GM21619 (cell line): ENCODE measurements around the gene MYH14.

ENCODE experiments used
- ATAC-seq: cut with Tn5 transposase; IDR thresholded peaks from one replicate; pipeline ENCODE4 v1.9.1; 2021; ENCODE audit not compliant: unreplicated experiment

The MYH14 gene

DNA sequence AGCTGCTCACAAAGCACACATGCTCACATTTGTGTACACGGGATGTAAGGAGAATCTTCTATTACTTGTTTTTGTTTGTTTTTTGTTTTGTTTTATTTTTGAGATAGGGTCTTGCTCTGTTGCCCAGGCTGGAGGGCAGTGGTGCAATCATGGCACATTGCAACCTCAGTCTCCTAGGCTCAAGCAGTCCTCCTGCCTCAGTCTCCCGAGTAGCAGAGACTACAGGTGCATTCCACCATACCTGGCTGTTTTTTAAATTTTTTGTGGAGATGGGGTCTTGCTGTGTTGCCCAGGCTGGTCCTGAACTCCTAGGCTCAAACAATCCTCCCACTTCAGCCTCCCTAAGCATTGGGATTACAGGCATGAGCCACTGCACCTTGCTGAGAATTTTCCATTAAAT, 83.9 kb downstream of the MYH14 start:
- no peak for ATAC-seq

DNA sequence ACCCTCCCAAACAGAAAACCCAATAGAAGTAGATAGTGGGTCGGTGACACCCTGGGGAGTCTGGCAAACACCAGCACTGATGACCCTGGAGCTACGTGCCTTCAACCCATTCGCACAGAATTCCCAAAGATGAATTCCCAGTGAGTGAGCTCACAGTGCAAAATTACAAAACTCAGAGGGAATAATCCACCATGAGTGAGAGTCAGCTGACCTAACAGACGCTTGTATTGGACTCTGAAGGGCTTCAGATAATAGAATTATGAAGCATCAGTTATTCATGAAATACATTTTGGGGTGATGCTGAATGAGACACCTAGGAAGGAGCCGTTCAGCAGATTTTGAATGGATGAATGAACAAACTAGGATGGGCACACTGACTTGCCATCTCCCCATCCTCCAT, 85.5 kb downstream of the MYH14 start:
- ATAC-seq = no peak

DNA sequence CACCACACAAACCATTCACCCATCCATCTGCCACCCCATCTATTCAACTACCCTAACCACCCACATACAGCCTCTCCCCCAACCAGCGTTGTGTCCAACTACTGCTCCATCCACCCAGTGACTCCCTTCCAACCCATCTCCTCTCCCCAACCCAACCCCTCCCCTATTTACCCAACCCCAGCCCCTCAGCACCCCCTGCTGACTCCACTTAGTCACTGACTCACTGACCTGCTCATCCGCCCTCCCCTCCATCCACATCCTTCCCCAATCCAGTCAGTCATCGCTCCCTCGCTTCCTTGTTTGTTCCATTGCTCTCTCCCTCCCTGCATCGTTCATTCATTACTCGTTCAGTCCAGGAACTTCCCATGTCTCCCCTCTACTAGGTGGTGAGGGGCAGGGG, 86.6 kb downstream of the MYH14 start:
- no peak for ATAC-seq

DNA sequence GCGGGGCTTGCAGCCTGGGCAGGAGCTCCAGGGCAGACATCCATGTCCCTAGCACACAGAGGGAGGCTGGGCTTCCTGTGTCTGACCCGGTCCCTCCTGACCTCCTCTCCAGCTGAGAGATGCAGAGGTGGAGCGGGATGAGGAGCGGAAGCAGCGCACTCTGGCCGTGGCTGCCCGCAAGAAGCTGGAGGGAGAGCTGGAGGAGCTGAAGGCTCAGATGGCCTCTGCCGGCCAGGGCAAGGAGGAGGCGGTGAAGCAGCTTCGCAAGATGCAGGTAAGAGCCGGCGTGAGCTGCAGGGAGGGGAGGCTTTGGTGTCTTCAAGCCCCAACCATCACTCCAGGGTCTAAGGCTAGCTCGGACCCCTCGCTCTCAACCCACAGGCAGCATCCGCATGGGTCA, 87.4 kb downstream of the MYH14 start:
- ATAC-seq = no peak

DNA sequence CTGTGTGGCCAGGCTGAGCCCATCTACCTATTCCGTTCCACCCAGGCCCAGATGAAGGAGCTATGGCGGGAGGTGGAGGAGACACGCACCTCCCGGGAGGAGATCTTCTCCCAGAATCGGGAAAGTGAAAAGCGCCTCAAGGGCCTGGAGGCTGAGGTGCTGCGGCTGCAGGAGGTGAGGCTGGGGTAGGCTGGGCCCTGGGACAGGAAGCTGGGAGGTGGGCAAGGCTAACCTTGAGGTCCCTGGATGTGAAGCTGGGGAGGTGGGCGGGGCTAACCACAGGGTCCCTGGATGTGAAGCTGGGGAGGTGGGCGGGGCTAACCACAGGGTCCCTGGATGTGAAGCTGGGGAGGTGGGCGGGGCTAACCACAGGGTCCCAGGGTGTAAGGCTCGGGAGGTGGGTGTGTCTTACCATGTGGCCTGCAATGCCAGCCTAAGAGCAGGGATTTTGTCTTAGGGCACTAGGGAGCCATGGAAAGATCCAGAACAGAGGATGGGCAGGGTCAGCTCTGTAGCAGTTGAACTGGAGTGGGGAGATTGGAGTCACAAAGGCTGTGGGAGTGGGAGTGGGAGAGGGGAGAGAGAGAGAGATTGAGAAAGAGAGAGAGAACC, 88.9 kb downstream of the MYH14 start:
- no peak for ATAC-seq

DNA sequence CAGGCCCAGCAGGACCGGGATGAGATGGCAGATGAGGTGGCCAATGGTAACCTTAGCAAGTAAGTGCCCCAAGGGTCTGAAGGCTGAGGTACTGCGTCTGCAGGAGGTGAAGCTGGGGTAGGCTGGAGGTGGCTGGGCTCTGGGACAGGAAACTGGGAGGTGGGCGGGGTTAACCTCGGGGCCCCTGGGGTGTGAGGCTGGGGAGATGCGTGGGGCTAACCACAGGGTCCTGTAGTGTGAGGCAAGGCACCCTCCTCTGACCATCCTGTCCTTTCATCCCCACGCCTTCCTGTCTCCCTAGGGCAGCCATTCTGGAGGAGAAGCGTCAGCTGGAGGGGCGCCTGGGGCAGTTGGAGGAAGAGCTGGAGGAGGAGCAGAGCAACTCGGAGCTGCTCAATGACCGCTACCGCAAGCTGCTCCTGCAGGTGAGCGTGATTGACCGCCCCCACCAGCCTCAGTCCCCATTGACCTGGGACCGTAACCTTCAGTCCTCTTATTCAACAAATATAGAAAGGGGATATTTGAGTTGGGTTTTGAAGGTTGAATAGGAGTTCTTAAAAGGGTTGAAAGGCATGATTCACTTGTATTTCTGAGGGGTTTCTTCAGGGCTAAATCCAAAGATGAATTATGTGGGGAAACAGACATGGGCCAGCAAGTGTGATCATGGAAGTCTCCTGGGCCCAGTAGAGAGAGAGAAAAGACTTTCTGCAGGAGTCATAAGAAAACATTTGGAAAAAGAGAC, 90.0 kb downstream of the MYH14 start:
- no peak for ATAC-seq

DNA sequence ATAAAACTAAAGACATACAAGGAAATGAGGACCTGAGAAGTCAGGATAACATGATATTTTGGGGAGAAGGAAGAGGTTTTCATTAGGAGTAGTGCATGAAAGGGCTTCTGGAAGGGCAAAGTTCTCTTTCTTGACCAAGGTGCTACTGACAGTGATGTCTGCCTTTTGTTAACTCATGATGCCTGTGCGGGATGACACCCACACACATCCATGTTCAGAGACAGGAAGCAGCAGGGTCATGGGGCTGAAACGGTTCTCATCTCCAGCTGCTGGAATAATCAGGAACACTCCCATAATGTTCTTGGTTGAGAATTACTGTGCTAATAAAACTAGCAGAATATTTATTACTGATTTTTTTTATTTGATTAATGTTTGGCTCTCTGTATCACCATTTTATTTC, 96.6 kb downstream of the MYH14 start:
- no peak for ATAC-seq

DNA sequence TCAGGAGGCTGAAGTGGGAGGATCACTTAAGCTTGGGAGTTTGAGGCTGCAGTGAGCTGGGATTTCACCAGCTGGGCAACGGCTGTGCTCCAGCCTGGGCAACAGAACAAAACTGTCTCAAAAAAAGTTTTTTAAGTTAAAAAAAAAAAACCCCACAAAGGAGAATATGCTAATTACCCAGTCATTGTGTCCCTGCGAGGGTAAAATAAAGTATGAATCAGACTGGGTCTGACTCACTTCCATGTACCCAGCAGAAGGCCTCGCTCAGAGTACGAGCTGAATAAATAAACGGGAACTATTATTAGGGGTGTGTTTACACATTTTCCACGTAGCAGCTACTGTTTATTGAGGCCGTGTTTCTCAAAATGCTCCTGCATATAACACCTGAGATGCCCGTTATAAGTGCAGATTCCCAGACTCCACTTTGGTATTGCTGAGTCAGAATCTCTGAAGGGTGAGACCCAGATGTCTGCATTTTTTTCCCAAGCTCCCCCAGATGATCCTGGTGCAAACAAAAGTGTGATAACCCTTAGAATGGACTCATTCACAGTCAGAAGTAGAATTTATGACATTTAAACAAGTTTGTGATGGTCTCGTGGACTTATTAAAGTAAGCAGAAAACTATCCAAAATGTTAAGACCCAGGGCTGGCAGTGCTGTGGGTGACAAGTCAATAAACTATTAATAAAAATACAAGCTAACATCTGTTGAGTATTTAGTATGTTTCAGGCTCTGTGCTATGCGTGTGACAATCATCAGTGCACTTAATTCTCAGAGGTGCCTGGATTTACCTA, 97.6 kb downstream of the MYH14 start:
- no peak for ATAC-seq

DNA sequence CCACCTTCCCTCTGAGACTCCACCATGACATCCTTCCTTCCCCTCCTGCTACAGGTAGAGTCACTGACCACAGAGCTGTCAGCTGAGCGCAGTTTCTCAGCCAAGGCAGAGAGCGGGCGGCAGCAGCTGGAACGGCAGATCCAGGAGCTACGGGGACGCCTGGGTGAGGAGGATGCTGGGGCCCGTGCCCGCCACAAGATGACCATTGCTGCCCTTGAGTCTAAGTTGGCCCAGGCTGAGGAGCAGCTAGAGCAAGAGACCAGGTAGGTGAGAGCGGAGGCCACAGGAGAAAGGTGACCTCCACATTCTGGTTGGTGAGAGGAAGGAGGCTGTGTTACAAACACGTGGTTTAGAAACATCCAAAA, 98.2 kb downstream of the MYH14 start:
- no peak for ATAC-seq

DNA sequence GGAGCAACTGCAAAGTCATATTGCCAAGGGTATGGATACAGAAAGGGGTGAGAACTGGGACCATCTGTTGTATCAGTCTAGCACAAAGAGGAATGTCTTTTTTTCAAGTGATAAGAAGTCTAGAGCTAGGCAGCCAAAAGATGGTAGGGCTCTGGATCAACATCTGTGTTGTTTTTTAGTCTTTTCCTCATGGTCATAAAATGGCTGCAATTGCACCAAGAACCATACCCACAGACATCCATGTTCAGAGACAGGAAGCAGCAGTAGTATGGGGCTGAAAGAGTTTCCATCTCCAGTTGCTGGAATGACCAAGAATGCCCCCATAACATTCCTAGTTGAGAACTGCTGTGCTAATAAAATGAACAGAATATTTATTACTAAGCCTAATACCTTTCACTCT, 100.1 kb downstream of the MYH14 start:
- ATAC-seq = no peak

DNA sequence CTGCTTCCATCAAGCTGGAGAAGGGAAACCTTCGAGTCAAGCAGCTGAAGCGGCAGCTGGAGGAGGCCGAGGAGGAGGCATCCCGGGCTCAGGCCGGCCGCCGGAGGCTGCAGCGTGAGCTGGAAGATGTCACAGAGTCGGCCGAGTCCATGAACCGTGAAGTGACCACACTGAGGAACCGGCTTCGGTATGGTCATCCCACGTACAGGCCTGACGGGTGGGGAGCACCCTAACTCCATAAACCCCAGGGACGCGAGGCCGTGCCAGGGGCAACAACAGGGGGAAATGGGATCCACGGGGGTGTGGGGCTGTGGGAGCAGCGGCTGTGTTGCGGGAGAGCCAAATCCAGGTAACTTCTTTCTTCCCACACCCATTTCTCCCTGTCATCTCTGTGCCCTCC, 105.6 kb downstream of the MYH14 start:
- ATAC-seq = no peak

DNA sequence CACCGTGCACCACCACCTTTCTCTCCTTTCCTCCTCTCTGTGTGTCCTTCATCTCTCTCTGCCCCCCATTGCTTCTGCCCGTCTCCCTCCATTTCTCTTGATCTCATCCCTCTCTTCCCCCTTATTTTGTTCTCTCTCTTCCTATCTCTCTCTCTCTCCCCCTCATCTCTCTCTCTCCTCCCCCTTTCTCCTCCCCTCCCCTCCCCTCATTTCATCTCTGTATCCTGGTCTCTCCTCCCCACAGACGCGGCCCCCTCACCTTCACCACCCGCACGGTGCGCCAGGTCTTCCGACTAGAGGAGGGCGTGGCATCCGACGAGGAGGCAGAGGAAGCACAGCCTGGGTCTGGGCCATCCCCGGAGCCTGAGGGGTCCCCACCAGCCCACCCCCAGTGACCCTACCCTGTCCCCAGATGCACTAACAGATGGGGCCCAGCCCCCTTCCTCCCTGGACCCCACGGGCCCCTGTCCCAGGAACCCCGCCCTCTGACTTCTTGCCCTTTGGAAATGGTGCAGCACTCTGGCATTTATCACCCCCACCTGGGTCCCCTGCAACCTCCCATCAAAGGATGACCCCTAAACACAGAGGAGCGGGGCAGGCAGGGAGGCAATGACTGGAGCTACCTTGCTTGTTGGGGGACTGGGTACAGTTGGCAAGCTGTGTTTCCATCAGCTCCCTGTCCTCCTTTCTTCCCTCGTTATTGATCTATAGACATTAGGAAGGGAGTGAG, 106.1 kb downstream of the MYH14 start:
- ATAC-seq = no peak

DNA sequence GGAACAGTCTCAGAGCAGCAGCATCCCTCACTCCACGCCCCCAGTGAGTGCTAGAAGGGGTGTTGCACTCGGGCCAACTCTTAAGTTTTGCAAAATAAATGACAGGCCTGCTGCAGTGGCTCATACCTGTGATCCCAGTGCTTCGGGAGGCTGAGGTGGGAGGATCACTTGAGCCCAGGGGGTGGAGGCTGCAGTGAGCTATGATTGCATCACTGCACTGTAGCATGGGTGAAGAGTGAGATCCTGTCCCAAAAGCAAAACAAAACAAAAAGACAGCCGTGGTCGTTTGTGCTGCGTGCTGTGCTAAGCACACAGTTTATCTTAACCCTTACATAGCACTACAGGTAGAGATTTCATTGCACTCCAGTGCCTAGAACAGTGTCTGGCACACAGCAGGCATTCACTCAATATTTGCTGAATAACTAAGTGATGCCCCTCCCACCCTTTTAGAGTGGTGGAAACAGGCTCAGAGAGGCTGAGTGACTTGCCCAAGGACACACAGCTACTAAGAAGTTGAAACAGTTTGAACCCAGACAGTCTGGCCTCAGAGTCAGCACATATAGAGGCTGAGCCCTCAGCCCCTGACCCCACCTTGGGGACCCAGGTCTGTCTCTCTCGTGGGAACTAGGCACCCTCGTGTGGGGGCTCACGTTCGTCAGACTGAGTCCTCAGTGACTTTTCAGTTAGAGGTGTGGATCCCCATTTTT, 107.5 kb downstream of the MYH14 start:
- no peak for ATAC-seq

DNA sequence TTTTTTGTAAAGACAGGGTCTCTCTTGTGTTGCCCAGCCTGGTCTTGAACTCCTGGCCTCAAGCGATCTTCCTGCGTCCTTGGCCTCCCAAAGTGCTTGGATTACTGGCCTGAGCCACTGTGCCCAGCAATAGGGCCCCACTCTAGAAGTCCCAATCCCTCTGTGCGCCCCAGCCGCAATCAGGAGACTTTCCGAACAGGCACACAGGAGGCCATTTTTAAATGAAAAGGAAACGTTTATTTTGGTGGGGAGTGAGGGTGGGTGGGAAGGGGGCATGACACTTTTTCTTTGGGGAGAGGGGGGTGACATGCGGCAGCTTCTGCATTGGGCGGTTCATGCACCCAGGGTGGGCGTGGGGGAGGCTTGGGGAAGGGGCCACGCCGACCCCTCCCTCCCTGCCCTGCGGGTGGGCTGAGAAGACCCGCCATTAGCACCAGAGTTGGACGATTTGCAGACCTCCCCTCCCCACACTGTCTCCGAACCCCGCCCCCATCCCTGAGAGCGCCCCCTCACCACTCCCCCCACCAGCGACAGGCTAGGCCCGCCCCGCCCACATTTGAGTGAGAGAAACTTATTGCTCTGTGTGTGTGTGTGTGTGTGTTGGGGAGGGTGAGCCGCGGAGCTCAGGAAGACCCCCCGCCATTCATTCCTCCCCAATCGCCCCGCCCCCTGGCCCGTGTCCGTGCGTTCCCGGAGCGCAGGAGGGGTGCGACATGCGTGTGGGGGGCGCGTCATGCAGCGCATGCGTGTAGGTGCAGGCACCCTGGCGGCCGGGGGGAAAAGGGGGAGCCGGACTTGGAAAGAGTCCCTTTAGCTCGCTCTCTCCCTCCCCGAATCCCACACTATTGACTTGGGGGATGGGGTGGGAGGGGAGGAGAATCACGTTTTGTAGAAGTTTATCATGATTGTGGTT, 108.6 kb downstream of the MYH14 start:
- ATAC-seq = no peak

DNA sequence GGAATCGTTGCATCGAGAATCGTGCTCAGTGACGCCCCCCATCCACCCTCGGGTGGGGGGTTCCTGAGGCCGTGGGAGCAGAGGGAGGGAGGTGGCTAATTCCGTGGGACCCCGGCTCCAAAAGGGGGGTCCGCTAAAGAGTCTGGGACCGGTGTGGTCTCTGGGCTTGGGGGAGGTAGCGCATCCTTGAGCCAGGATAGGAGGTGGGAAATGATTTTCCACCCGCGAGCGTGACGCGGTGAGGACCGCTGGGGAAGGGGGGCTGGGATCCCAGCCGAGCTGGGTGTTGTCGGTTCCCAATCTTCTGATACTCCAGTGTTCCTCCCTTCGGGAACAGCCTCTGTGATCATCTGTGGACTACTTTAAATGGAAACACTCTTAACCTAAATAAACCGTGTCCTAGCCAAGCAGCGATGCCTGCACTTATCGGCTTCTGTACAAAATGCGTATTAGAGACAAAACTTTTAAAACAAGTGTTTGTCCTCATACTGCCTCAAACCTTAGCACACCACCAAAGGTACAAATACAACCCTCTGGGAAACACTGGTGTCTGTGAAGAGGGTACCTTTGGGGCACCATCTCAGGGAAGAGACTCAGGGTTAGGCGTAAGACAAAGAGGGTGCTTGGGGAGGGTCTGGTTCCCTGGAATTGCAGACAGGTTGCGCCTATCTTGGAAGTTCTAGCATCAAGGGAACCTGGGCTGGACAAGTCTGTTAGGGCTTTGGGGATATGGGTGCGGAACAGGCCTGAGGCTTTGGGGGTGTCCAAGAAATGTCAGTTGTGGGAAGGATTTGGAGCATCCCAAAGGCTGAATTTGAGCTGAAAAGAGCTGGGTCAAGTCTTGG, 109.8 kb downstream of the MYH14 start:
- ATAC-seq = no peak

DNA sequence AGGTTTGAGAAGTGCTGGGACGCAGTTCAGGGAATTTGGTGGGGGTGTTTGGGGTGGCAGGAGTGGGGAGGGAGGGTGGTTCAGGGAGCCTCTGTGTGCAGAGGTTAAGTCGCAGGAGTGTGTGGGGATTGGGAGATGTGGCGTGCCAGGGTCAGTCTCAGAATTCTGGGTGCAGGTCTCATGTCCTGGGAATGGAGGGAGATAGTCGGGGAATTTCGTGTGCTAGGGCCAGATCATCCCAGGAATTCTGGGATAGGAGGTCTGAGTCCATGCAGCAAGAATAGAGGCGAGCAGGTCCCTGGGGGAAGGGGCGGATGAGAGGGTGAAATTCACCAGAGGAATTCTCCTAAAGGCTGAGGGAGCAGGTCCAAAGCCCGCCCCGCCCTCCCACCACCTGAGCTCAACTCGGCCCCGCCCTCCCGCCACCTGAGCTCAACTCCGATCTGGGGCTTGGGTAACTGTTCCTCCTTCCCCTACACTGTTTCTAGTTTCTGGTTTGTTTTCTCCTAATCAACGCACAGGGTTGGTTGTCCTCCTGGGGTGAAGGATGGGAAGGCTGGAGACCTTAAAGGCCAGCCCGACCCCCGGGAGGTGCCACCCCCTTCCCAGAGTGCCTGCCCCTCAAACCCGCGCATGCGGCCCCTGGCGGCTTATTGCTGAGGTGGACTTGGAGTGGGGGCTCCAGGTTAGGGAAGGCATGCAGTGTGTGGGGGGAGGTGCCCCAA, 110.6 kb downstream of the MYH14 start:
- ATAC-seq = no peak

DNA sequence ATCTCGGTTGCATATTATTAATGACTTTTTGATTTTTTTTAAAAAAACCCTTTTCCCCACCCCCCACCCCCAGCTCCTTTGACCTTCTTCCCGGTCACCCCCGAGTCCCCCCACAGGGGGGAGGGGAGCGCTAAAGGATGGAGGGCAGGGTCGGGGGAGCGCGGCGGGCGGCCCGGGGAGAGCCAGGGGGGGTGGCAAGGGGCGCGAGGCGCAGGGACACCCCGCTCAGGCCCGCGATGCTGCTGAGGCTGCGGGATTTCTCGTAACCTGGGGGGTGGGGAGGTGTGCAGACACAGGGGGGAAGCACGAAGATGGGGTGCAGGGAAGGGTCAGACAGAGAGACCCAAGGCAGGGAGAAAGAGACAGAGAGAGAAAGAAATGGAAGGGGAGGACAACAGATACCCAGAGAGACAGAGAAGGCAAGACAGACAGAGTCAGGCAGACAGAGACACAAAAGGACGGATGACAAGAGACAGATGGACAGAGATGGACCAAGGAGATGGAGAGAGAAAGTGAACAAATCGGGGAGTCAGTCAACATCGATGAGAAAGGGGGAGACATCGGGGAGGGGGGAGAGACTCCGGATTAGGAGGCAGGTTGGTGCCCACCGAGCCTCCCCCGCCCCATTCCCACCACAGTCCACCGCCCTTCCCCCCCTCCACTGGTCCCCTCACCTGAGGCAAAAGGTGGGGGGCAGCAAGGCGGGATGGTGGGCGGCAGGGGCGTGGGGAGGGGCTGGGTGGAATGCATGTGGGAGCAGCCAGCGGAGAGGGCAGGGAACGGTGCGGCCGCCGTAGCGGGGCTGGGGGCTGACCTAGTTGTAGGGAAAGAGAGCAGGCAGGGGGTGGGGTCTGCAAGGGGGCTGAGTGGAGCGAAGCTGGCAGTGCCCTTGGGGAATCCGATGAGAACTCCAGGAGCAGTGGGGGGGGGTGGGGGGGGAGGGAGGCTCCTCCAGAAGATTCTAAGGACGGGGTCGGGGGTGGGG, 111.6 kb downstream of the MYH14 start:
- no peak for ATAC-seq
